HG03175 (cell line): ENCODE measurements around the gene CUEDC1.

Source experiments
- ATAC-seq: cut with Tn5 transposase; IDR thresholded peaks from one replicate; pipeline ENCODE4 v1.9.1; 2021; ENCODE audit warnings: mild to moderate bottlenecking, moderate library complexity; ENCODE audit not compliant: unreplicated experiment

Gene CUEDC1

DNA sequence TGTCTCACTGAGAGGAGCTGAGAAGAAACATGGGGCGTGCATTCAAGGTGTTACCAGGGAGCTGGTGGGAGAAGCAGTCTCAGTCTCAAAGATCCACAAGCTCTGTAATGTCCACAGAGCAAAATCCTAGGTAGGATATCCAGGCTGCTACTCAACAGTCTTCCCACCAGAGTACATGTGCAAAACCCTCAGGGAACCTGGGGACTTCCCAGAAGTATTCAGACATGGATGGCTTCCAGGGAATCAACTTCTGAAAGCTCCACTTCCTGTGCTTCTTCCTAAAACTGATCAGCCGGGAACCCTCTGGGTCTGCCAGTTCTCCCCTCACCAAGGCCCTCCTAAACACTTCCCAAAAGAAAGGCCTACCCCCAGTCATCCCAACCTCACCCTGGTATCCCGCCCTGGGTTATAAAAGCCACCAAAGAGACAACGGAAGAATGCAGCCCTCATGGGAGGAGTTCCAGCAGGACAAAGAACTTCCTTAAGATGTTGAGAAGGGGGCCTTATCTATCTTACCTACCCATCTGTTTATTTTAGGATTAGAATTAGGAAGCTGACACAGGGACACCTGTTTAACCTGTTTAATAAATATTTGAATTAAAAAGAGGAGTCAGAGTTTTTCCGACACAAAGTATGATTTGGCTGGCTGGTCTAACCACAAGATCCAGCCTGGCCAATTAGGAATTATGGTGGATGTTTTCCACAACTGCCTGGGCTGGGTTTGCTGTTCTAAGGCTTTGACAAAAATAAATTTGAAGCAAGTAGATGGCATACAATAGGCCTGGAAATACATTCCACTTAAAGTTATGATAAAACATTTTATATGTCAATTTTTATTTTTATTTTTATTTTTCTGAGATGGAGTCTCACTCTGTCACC lies 37.0 kb downstream of the CUEDC1 start:
- no peak for ATAC-seq

DNA sequence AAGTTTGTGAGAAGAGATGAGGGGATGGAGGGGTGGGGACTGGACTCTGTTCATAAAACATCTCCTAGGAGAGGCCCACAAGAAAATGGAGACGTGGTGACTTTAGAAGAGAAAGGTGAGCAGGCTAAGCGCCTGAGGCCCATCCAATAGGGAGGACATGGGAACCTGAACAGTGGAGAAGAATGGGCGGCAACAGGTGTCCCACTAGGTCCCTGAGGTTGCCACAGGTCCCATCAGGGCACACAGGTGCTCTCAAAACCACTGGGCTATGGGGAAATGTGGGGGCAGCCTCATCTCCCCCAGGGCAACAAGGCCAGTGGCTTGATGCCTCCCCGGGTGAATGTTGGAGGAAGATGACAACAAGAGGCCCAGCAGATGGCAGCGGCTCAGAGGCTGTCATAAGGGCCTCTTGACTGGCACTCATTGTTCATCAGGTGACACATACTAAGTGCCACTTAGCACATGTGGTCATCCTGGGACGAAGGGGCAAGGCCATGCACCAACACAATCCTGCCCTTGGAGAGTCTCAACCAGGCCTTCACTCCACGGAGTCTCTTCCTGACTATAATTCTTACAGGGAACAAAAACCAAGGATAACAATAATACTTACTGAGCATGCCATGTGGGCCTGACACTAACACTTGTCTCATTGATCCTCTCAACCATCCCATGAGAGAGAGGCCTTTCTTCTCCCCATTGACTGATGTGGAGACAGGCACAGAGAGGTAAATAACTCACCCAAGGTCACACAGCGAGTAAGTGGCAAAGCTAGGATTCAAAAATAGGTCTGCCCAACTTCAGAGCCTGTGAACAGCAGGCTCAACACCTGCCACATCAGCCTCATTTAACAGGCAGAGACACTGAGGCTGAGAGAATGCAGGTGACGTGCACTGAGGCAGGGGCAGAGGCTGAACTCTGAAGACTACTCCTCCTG lies 38.0 kb downstream of the CUEDC1 start:
- no peak for ATAC-seq

DNA sequence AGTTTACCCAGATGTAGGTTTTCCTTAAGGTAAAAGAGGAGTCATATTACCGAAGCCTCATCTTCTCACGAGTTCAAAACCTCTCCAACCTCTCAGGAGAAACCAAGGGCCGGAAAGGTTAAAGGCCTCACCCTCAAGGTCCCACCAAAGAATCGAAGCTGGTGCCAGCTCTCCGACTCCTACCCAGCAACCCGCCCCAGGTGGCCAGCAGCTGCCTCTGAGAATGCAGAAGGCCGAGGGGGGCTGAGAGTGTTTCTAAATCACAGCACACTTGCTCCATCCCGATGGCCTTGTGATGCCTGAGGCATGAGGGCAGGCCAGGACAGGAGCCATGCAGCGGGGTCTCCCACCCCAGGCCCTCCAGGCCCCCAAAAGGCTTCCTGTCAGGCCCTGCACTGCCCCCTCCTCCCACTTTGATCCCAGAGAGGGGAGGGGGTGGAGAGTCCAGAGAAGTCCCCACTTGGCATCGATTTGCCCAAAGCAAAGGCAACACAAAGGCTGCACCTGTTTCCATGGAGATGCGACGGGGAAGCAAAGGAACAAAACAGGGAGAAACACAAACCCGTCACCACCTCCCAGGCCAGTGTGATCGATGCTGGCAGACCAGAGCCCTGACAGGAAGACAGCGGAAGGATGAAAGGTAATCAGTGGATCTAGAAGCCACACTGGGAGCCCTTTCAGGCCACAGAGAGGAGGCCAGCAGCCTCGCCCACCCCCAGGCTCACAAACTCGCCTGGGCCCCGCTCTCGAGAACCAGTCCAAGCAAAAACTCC lies 39.0 kb downstream of the CUEDC1 start:
- no peak for ATAC-seq

DNA sequence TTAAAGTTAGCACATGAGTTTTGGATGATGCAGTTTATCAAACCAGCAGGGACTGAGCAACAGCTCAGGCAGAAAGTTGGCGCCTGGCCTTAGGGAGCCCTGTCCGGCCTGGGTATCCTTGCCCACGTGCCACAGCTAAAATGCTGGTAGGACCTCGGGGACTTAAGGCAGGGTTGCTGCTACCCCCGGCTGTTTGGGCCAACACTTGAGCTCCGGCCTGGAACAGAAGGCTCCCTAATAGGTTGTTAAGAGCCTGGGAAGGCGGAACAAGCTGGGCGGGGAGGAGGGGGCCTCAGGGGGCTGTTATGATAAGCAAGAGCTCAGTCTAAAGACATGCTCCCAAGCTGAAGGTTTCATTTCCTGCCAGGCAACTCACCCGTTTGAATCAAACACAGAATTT lies 39.7 kb downstream of the CUEDC1 start:
- ATAC-seq: no peak

DNA sequence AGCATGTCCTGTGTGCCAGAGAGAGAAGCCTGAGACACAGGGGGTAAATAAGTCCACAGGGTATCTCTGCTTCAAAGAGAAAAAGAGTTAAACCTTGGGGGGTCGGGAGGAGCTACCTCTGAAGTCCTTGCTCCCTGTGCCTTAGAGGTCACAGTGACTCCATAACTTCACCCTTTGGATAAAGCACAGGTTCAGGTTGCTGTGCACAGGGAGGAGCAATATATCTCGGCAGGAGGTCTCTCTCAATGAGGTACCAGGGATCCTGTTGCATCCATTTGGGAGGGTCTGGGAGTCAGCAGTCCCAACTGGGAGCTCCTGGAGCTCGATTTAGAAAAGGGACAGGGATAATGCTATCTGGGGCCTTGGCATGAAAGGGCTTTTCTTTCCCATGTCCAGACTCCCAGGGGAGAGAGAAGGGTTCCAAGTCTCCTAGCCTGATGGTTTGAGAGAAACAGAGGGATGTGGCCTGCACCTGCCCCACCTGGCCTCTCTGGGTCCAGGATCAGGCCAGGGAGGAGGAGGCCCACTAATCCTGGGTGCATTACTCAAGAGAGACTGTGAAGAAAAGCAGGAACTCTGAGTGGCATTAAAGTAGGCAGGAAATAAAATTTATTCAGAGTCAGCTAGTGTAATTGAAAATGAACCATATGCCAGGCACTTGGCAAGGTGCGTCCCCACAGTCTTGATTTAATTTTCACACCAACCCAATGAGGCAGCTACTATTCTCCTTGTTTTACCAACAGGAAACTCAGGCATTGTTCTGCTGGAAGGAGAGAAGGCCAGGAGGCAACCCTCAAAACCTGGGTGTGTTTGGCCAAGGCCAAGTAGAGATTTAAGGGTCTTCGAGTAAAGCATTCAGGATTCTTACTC lies 40.7 kb downstream of the CUEDC1 start:
- ATAC-seq: no peak

DNA sequence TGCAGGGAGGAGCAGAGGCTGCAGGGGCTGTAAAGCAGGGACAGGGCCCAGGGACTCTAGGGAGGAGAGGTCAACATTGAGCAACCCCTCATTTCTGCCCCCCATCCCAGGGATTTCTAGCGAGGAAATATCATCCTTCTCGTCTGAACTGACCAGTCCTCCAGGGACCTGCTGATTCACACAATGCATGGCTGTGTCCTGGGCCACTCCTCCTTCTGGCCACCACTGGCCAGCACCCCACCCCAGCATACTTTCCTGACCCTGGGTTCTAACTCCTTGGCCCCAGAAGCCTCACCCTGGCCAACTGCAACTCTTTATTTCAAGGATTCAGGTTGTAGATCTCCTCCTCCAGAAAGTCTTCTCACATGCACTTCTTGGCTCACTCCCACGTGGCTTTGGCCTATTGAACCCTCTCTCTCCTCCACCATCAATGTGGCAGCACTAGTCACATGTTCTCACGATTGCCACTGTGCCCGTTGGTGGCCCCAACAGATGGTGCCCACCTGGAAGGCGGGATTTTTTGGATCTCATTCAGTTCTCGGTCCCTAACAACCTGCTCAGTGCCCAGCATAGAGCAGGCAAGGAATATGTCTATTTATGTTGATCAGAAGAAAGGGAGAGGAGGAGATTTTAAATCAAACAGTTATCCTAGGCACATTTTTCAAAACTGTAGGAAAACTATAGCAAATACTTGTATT lies 41.5 kb downstream of the CUEDC1 start:
- ATAC-seq: no peak

DNA sequence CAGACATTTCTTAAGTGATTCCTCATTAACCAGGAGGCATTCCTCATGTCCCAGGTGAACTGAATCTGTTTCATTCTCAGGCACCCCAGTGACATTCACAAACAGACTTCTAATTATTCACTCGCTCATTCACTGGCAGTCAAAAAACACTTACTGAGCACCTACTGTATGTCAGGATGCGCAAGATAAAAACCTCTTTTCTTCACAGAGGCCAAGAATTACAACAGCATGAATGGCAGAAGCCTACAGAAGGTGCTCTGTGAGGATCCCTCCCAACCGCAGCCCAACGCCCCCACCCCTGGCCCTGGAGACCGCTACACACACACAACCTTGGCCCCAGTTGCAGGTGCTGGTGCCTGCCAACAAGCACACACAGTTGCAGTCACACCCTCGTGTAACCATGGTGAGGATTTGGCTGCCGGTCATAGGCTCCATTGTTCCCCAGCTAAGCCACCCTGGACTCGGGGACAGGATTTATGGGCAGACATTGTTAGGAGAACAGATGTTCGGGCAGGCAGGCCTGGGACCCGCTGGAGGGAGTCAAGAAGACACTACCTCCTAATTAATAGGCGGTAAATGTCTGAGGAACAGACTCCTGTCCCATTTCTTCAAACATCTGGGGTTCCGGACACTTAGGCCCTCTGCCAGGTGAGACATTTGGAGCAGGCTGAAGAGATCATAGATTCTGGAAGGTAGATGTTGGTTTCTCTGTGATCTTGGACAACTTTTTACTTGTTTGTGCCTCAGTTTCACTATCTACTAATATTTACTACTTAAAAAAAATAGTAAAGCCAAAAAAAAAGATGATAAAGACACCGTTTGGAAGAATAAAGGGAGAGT lies 43.2 kb downstream of the CUEDC1 start:
- ATAC-seq: no peak

DNA sequence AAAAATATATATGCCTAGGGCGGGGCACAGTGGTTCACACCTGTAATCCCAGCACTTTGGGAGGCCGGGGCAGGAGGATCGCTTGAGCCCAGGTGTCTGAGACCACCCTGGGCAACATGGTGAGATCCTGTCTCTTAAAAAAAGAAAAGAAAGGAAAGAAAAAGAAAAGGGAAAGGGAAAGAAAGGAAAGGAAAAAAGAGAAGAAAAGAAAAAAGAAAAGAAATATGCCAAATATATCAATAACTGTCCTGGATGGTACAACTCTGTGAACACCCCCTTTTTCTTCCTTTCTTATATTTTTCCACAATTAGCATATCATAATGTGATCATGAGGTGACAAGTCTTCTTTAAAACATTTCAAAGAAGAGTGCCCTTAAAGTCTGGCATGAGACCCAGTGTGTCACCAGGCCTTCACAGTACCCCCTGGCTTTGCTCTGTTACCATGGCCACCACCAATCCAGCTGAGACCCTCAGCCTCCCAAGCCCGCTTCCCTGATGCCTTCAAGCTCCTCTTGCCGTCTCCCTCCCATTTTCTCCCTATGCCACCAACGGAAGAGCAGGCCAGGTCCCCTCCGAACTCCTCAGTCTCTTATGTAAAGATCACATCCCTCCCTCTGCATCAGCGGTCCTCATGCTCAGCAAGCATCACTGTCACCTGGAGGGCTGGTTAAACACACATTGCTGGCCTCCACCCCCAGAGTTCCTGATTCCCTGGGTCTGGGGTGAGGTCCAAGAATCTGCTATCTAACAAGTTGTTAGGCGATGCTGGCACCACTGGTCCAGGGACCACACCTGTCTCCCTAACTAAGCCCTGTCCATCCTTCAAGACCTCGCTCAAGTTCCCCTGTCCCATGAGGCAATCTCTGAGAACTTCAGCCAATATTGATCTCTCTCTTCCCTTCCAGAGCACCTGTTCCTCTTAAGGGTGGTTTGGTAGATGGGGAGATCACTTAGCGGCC lies 44.5 kb downstream of the CUEDC1 start:
- no peak for ATAC-seq

DNA sequence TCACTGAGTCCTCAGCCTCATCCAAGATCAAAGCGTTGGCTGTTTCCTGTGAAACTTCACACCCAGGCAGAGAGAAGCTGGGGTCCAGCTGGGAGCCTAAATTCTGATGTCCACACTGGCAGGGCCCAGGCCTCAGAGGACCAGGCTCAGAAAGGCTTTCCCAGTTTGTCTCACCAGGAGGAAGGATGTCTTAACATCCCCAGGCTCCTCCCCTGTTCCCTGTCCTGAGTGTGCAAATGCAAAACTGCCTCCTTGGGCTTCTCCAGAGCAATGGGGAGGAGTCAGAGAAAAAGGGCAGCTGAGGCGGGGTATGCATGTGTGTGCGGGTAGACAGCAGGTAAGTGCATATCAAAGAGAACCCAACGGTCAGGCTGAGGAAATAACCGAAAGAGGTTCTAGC lies 45.7 kb downstream of the CUEDC1 start:
- no peak for ATAC-seq

DNA sequence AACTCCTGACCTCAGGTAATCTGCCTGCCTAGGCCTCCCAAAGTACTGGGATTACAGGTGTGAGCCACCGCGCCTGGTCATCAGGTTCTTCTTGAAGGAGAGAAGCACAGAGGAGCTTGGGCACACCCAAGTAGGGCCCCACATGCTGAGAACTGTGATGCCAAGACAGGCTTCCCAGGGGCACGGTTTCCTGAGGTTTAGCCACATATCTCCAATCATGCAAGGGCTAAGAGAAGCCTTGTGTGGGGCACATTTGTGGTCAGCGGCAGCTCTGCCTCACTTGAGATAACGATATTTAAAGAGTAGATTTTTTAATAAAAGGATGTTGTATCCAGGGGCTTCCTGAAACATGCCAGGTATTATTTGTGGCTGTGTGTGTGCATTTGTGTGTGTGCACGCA lies 46.9 kb downstream of the CUEDC1 start:
- ATAC-seq: no peak

DNA sequence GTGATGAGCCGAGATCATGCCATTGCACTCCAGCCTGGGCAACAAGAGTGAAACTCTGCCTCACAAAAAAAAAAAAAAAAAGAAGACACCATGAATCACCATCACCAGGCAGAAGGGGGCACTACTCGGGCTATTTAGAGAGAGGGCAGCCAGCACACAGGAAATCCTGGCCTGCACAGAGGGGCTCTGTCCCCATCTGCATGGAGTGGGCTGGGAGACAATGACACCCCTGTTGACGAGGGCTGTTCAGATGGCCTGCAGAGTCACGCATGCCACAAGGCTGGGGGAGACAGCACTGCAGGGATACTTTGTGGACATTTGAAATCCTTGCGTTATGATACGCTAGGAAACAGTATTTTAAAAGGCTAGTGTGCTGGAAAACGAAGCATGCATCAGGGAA lies 48.3 kb downstream of the CUEDC1 start:
- no peak for ATAC-seq

DNA sequence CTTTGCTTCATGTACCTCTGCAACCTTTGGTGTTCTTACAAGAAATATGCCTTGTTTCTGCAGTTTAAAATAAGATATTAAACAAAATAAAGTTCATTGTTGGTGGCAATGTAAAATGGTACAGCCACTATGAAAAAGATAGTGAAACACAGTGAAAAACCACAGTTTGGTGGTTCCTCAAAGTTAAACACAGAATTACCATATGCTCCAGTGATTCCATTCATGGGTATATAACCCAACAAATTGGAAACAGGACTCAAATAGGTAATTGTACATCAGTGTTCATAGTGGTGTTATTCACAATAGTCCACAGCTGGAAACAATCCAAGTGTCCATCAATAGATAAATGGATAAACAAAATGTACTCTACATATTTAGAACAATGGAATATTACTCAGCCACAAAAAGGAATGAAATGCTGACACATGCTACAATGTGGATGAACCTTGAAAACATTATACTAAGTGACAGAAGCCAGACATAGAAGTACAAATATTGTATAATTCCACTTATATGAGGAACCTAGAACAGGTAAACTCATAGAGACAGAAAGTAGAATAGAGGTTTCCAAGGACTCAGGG lies 49.2 kb downstream of the CUEDC1 start:
- ATAC-seq: no peak

DNA sequence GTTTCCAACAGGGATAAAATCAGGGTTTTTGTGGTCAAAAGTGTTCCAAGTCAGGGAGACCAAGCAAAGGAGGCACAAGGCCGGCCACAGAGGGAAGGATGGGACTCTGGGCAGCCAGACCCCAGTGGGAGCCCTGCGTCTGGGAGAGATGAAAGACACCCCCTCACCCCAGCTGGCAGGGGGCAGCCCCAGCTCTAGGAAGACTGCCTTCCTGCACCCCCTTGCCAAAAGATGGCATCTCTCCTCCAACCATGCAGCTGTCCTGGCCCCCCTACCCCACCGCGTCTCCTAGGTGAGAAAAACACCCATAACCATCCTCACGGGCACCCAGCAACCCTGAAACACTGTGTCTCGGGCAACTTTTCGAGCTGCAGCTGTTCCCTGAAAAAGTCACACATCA lies 51.3 kb downstream of the CUEDC1 start:
- ATAC-seq: no peak

DNA sequence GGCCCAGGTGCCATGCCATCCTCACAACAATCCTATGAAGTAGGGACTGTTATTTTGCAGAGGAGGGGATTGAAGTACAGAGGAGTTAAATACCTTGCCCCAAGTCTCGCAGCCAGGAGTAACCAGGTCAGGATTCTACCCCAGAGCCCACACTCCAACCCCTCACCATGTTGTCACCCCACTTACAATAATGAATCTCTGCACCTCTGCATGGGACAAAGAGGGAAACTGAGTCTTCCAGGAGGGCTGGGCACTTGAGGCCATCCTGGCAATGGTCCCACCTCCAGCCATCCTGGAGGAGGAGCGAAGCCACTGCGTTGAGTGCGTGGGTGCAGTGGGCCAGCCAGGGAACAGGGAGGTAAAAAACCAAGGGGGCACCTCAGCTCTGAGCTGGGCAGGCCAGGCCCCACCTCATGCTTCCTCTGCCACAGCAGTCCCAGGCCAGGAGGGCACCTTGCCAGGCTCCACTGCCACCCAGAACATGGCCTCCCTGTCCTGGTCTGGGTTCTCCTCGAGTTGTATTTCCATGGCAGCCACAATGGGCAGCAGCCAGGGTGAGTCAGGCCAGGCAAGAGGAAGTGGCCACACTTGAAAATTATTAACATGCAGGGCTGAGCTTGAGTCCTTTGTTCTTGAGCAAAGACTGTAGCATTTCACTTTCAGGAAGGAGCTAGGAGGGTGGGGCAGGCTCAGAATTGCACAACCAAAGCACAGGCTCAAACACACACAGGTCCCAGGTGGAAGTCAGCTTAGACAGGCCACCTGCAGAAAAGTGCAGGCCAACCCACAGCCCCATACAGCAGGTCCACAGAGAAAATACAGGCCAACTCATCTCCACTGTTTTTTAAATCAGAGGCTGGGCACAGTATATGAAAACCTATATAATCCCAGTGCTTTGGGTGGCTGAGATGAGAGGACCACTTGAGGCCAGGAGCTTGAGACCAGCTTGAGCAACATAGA lies 52.1 kb downstream of the CUEDC1 start:
- peak; percentile 51 for ATAC-seq

DNA sequence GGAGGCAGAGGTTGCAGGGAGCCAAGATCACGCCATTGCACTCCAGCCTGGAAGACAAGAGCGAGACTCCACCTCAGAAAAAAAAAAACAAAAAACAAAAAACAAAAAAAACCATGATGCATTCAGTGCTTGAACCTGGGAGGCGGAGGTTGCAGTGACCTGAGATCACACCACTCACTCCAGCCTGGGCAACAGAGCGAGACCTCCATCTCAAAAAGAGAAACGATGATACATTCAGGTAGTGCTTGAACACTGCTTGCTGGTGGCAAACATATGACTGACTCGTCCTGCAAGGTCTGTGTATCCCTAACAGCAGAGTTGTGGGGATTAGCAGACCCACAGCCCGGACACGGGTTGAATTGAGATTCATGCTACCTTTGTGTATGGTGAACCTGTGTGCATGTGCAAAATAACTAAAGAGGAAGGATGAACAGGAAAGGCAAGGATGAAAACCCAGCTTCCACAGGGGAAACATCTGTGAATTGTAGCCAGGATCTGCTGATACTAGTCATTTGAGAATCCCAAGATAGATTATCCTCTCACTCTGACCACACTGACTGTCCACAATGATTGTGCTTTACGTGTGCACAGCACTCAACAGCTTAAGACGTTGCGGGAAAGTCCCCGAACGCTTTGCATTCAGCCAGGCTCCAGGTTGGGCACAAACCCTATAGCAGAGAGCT lies 53.0 kb downstream of the CUEDC1 start:
- ATAC-seq: peak; percentile 71
